HepG2 (cell line): ENCODE data around the gene NDRG3. TPM values are rescaled to one million over a fixed set of nuclear protein-coding genes. Genes with fewer than 3 reads are reported as not detected.

Experiments used
- ATAC-seq: fragments of 200-7000 bp; cut with Tn5 transposase; 3 replicates; pipeline ENCODE4 v1.9.1; 2020; ENCODE audit warnings: mild to moderate bottlenecking, moderate library complexity
- BruUV-seq: library from RNA; stranded (reverse); fragments of 400-500 nt; replicated peaks from 2 replicates; lab custom pipeline; 2021; lab: Mats Ljungman, UMichigan
- CTCF ChIA-PET: fragments of 300-600 bp; formaldehyde crosslinking; extraction: SDS; loops from one replicate; lab custom pipeline; 2021; ENCODE audit warnings: low total read pairs, inconsistent platforms, low intra/inter-chr PET ratio; lab: Yijun Ruan, JAX
- POLR2A ChIA-PET: fragments of 350-600 bp; sonication (Branson Sonifier 250); formaldehyde crosslinking; loops from one replicate; lab custom pipeline; 2020; ENCODE audit warnings: antibody characterized with exemption, inconsistent platforms; lab: Yijun Ruan, JAX
- DNase-seq: peaks from one replicate; pipeline ENCODE4 v3.0.0-alpha.2; 2015; ENCODE audit warnings: low spot score
- FAIRE-seq: peaks from 3 replicates; lab custom pipeline; 2011; peaks lifted over from hg19 to GRCh38; lab: Jason Lieb, UNC
- H2AFZ ChIP-seq: one replicate; pipeline ENCODE4 v1.6.1; 2011; ENCODE audit warnings: low read length, inconsistent platforms
- H3K27ac ChIP-seq: fragments of 300-600 bp; 3 replicates; pipeline ENCODE4 v1.8.0; 2011; ENCODE audit warnings: mixed run types, mild to moderate bottlenecking, mixed read lengths, low read length, inconsistent platforms; ENCODE audit not compliant: insufficient read depth; ENCODE audit errors: extremely low read length
- H3K27me3 ChIP-seq, 2 experiments: fragments of 200-600 bp in 1 of 2; 2 replicates in 1 of 2; 3 replicates in 1 of 2; pipeline versions ENCODE4 v1.6.0 to v1.8.0; 2011; ENCODE audit warnings: low read length in 2 of 2, mild to moderate bottlenecking in 2 of 2, moderate library complexity in 2 of 2, inconsistent platforms in 1 of 2; ENCODE audit not compliant: insufficient read depth in 2 of 2, control insufficient read depth in 1 of 2
- H3K36me3 ChIP-seq, 2 experiments: fragments of 200-600 bp in 1 of 2; replicated peaks in 1 of 2; 2 replicates in 1 of 2; 3 replicates in 1 of 2; pipeline versions ENCODE4 v1.5.1 to v1.8.0; 2011; ENCODE audit warnings: low read length in 2 of 2, inconsistent platforms in 1 of 2; ENCODE audit not compliant: insufficient read depth in 2 of 2, control insufficient read depth in 1 of 2
- H3K4me1 ChIP-seq: 2 replicates; pipeline ENCODE4 v1.5.1; 2012; ENCODE audit warnings: low read length, inconsistent platforms; ENCODE audit not compliant: insufficient read depth
- H3K4me2 ChIP-seq: 2 replicates; pipeline ENCODE4 v1.6.0; 2011; ENCODE audit warnings: low read depth, low read length, inconsistent platforms
- H3K4me3 ChIP-seq, 3 experiments: fragments of 200-600 bp in 1 of 3; sonication (generic), shearing (Covaris generic) in 1 of 3; replicated peaks in 1 of 3; 2 replicates each; pipeline ENCODE4 v1.5.1; 2011 to 2016; ENCODE audit warnings: low read length in 3 of 3, inconsistent platforms in 2 of 3, low read depth in 2 of 3, mild to moderate bottlenecking in 2 of 3, control low read depth in 1 of 3, mixed read lengths in 1 of 3; ENCODE audit not compliant: insufficient read depth in 1 of 3
- H3K79me2 ChIP-seq: one replicate; pipeline ENCODE4 v1.6.1; 2011; ENCODE audit warnings: low read length, inconsistent platforms; ENCODE audit not compliant: insufficient read depth
- H3K9ac ChIP-seq: 2 replicates; pipeline ENCODE4 v1.6.0; 2011; ENCODE audit warnings: mild to moderate bottlenecking, low read depth, low read length, inconsistent platforms; ENCODE audit not compliant: insufficient read depth
- H3K9me3 ChIP-seq: 2 replicates; pipeline ENCODE4 v1.5.1; 2012; ENCODE audit warnings: mild to moderate bottlenecking, low read length
- H4K20me1 ChIP-seq: 2 replicates; pipeline ENCODE4 v1.6.0; 2011; ENCODE audit warnings: inconsistent platforms, mild to moderate bottlenecking, low read length, moderate library complexity; ENCODE audit not compliant: insufficient read depth
- CBX1 ChIP-seq: IDR thresholded peaks from one replicate; pipeline ENCODE4 v1.6.1; 2016; ENCODE audit warnings: antibody characterized with exemption, low read depth
- DNMT1 ChIP-seq: sonication (generic); formaldehyde crosslinking; IDR thresholded peaks from 2 replicates; pipeline ENCODE4 v1.5.1; 2020; ENCODE audit warnings: mild to moderate bottlenecking, missing genetic modification reagents
- JUNB ChIP-seq: sonication (generic); formaldehyde crosslinking; IDR thresholded peaks from 2 replicates; pipeline ENCODE4 v1.8.0; 2022; ENCODE audit warnings: missing genetic modification reagents, mild to moderate bottlenecking, borderline replicate concordance
- JUND ChIP-seq: sonication (generic); formaldehyde crosslinking; IDR thresholded peaks from 2 replicates; pipeline ENCODE4 v1.8.0; 2022; ENCODE audit warnings: mild to moderate bottlenecking, missing genetic modification reagents
- KAT7 ChIP-seq: IDR thresholded peaks from 2 replicates; pipeline ENCODE4 v1.6.1; 2018; ENCODE audit warnings: borderline replicate concordance, missing compliant biosample characterization
- NFAT5 ChIP-seq: sonication (generic); formaldehyde crosslinking; IDR thresholded peaks from 2 replicates; pipeline ENCODE4 v1.4.0; 2020; ENCODE audit warnings: missing genetic modification reagents
- PLSCR1 ChIP-seq: sonication (generic); formaldehyde crosslinking; IDR thresholded peaks from 2 replicates; pipeline ENCODE4 v1.5.0; 2020; ENCODE audit warnings: missing genetic modification reagents, mild to moderate bottlenecking, borderline replicate concordance
- PRMT3 ChIP-seq: sonication (generic); formaldehyde crosslinking; IDR thresholded peaks from 2 replicates; pipeline ENCODE4 v1.8.1; 2022; ENCODE audit warnings: low read depth, mild to moderate bottlenecking, moderate library complexity, missing genetic modification reagents, borderline replicate concordance
- PTBP1 ChIP-seq: fragments of 200-400 bp; formaldehyde crosslinking; IDR thresholded peaks from 2 replicates; pipeline ENCODE4 v1.6.1; 2018; ENCODE audit warnings: low read length, low read depth; ENCODE audit not compliant: poor library complexity, severe bottlenecking
- RFXAP ChIP-seq: sonication (generic); formaldehyde crosslinking; IDR thresholded peaks from 2 replicates; pipeline ENCODE4 v1.4.0; 2020; ENCODE audit warnings: missing genetic modification reagents, borderline replicate concordance
- RORA ChIP-seq: sonication (generic); formaldehyde crosslinking; IDR thresholded peaks from 2 replicates; pipeline ENCODE4 v1.5.0; 2020; ENCODE audit warnings: mild to moderate bottlenecking, missing genetic modification reagents, moderate library complexity
- SNAPC5 ChIP-seq: sonication (generic); formaldehyde crosslinking; IDR thresholded peaks from 2 replicates; pipeline ENCODE4 v1.8.1; 2023; ENCODE audit warnings: mild to moderate bottlenecking, missing genetic modification reagents, borderline replicate concordance
- XBP1 ChIP-seq: sonication (generic); formaldehyde crosslinking; IDR thresholded peaks from 2 replicates; pipeline ENCODE4 v1.5.0; 2020; ENCODE audit warnings: missing genetic modification reagents
- ZFP36L2 ChIP-seq: sonication (generic); formaldehyde crosslinking; IDR thresholded peaks from 2 replicates; pipeline ENCODE4 v1.4.0; 2020; ENCODE audit warnings: missing genetic modification reagents
- ZNF639 ChIP-seq: conservative IDR thresholded peaks from 2 replicates; pipeline ENCODE4 v1.6.1; 2018; ENCODE audit warnings: missing genetic modification reagents
- ZNF652 ChIP-seq: IDR thresholded peaks from 2 replicates; pipeline ENCODE4 v1.6.1; 2016; ENCODE audit warnings: low read depth, borderline replicate concordance
- ZNF672 ChIP-seq: sonication (generic); formaldehyde crosslinking; IDR thresholded peaks from 2 replicates; pipeline ENCODE4 v1.8.1; 2022; ENCODE audit warnings: missing genetic modification reagents
- WGBS: methylation state at CpG from one replicate; pipeline ENCODE4 v1.1.6; 2017; ENCODE audit warnings: low lambda C conversion rate; 5-methylcytosine and 5-hydroxymethylcytosine counted together
- in situ Hi-C: cut with HindIII; loops from 2 replicates; pipeline ENCODE4 v1.10.0; 2017; ENCODE audit warnings: low pct_unique_long_range_greater_than_20kb; ENCODE audit not compliant: extremely low pct_ligation_motif_present
- intact Hi-C: fragments of 100-400 bp; cut with micrococcal nuclease; formaldehyde crosslinking; loops from one replicate; pipeline ENCODE4 v1.10.0; 2022; ENCODE audit not compliant: unreplicated experiment
- polyA plus RNA-seq, 8 experiments: library from polyadenylated mRNA; depleted of rRNA in 3 of 8; stranded (reverse) in 7 of 8; unstranded in 1 of 8; fragments of >200 nt; fragmentation: Illumina TruSeq in 4 of 8; extraction: Trizol in 4 of 8; gene quantifications; 2 replicates each; pipeline versions ENCODE4 v1.2.1 to v1.2.3, GENCODE V29; 2011 to 2016; ENCODE audit warnings: low read depth in 4 of 8, missing spikeins in 1 of 8, mixed read lengths in 1 of 8; ENCODE audit not compliant: insufficient read depth in 1 of 8
- total RNA-seq, 5 experiments: library from RNA; depleted of rRNA; stranded (reverse); fragments of >200 nt; fragmentation: Illumina TruSeq; extraction: Trizol; gene quantifications; 2 replicates each; pipeline ENCODE4 v1.2.3, GENCODE V29; 2016; ENCODE audit warnings: low read depth in 1 of 5

NDRG3 gene
- total and polyA plus RNA-seq, 2 of the 13 experiments (the other 11 are each of a cell fraction or from before 2014, with no cell fraction given), result 36.0 to 40.5 TPM

GRCh38 chr20:36607586-36608387, 138.1 kb downstream of the NDRG3 start:
- H2AFZ ChIP-seq, result no peak overlapping the region
- H3K27me3 ChIP-seq, result no peaks in the 10 kb centered on the region; a peak in 1 of 5 replicates
- H4K20me1 ChIP-seq, result 0 out of 2 replicates have a peak, but pooled peaks cover 2% of the 10 kb centered on the region
- BruUV-seq, result TSS peak; percentile 71
- DNase-seq, result peak; percentile 99
- H3K4me3 ChIP-seq, result peak overlapping the region; percentile 88 to 98 (median 98); a peak in 5 of 6 replicates
- H3K27ac ChIP-seq, result peak overlapping the region; percentile 81
- intact Hi-C loops, result no loop called here
- H3K36me3 ChIP-seq, result peaks cover 19 to 45% of the 10 kb centered on the region in 2 experiments
- POLR2A ChIA-PET, result interaction anchor here (1.1 to 6.6 kb wide), 6 partner anchors 9 to 33 kb away, joined by 3 to 167 read pairs (median 45); partner anchors contain the start of gene TGIF2
- CTCF ChIA-PET, result no interaction called here
- peak; percentile 40 for ATAC-seq
- peaks cover 28% of the 10 kb centered on the region for H3K79me2 ChIP-seq
- 50% methylated on average over 7 of the region's 7 CpGs for WGBS
- H3K9ac ChIP-seq, result peak overlapping the region; percentile 98
- no peaks in the 10 kb centered on the region for H3K9me3 ChIP-seq
- H3K4me2 ChIP-seq, result peak overlapping the region; percentile 82
- in situ Hi-C loops, result no loop called here
- FAIRE-seq, result peak; percentile 86
- H3K4me1 ChIP-seq, result peaks cover 27% of the 10 kb centered on the region
- TF ChIP-seq ZFP36L2 (CRISPR knock-in tag), result no peak
- TF ChIP-seq RFXAP, result no peak
- TF ChIP-seq JUNB (CRISPR knock-in tag), result no peak; the same call in 1 of the 2 replicates
- no peak for TF ChIP-seq RORA (CRISPR knock-in tag)
- no peak for TF ChIP-seq ZNF639
- TF ChIP-seq PLSCR1 (CRISPR knock-in tag), result no peak
- no peak for TF ChIP-seq ZNF652 (CRISPR knock-in tag)
- no peak for TF ChIP-seq DNMT1
- no peak for TF ChIP-seq NFAT5
- TF ChIP-seq KAT7 (CRISPR knock-in tag), result no peak
- no peak for TF ChIP-seq PTBP1
- TF ChIP-seq XBP1 (CRISPR knock-in tag), result no peak
- TF ChIP-seq SNAPC5 (CRISPR knock-in tag), result no peak
- TF ChIP-seq JUND, result peak; percentile 87
- TF ChIP-seq ZNF672 (CRISPR knock-in tag), result no peak
- no peak for TF ChIP-seq PRMT3 (CRISPR knock-in tag)
- no peak for TF ChIP-seq CBX1
